ENCODE data around the gene YRDC.

GRCh38 chr1:37836788-37837187, 28.8 kb upstream of the YRDC start:
- TF ChIP-seq POLR2A (IDR thresholded peaks at IDR 0.05) (no peak), CTCF (IDR thresholded peaks at IDR 0.05) (no peak)

Measured in uterus (tissue), 2 donors.